Stomach (tissue), 9 donors: Measurements from ENCODE around the gene ANTXR1. TPM values are rescaled to one million over a fixed set of nuclear protein-coding genes. Genes with fewer than 3 reads are reported as not detected.

Experiments used
- DNase-seq, 2 donors: peaks; one replicate each; pipeline versions ENCODE4 v3.0.0 to v3.0.0-alpha.2; 2013 to 2019
- H3K27ac ChIP-seq, 5 donors: fragments of 200-600 bp in 4 of 5; sonication (generic) in 4 of 5; one replicate each; pipeline ENCODE4 v1.5.1; 2013 to 2019; ENCODE audit warnings: mild to moderate bottlenecking in 1 of 5, moderate library complexity in 1 of 5
- H3K27me3 ChIP-seq, 3 donors: fragments of 200-600 bp; sonication (generic); one replicate each; pipeline ENCODE4 v1.5.1; 2017 to 2019; ENCODE audit warnings: mixed run types in 1 of 3
- H3K36me3 ChIP-seq, 4 donors: fragments of 200-600 bp; sonication (generic); 1 replicate in 3 of 4; 2 replicates in 1 of 4; pipeline ENCODE4 v1.5.1; 2016 to 2019
- H3K4me1 ChIP-seq, 4 donors: fragments of 200-600 bp; sonication (generic); one replicate each; pipeline ENCODE4 v1.5.1; 2016 to 2019
- H3K4me3 ChIP-seq, 4 donors: fragments of 200-600 bp; sonication (generic) in 3 of 4; one replicate each; pipeline ENCODE4 v1.5.1; 2016 to 2019; ENCODE audit warnings: mild to moderate bottlenecking in 1 of 4
- H3K9me3 ChIP-seq, 4 donors: fragments of 200-600 bp; sonication (generic); one replicate each; pipeline ENCODE4 v1.5.1; 2016 to 2019
- EP300 ChIP-seq: sonication (generic); formaldehyde crosslinking; IDR thresholded peaks from one replicate; pipeline ENCODE4 v1.6.1; 2017; ENCODE audit warnings: antibody characterized with exemption
- POLR2A ChIP-seq, 4 donors: fragments of 450-650 bp; IDR thresholded peaks; one replicate each; pipeline ENCODE4 v1.6.1; 2016; ENCODE audit warnings: antibody characterized with exemption in 4 of 4, control low read depth in 2 of 4, mild to moderate bottlenecking in 1 of 4, moderate library complexity in 1 of 4
- POLR2AphosphoS5 ChIP-seq, 3 donors: sonication (generic); formaldehyde crosslinking; IDR thresholded peaks; one replicate each; pipeline ENCODE4 v1.6.1; 2016; ENCODE audit warnings: antibody characterized with exemption in 3 of 3
- WGBS, 5 donors: extraction: QIAGEN DNeasy Blood & Tissue Kit in 3 of 5; methylation state at CpG; one replicate each; pipeline versions ENCODE4 v1.1.5 to v1.1.7; 2013 to 2018; 5-methylcytosine and 5-hydroxymethylcytosine counted together
- intact Hi-C: fragments of 100-400 bp; cut with DNase I; formaldehyde crosslinking; loops from one replicate; pipeline ENCODE4 v1.15.1; 2023; ENCODE audit warnings: low total_unique reads
- polyA plus RNA-seq, 3 donors: library from polyadenylated mRNA; stranded (reverse); fragments of 200-250 nt; gene quantifications; one replicate each; pipeline ENCODE4 v1.2.3, GENCODE V29; 2013
- total RNA-seq, 5 donors: library from RNA; depleted of rRNA; stranded (reverse); fragments of >200 nt; gene quantifications; one replicate each; pipeline versions ENCODE4 v1.1.0 to v1.2.3, GENCODE V29; 2014 to 2016
- TF ChIP-seq, protein P1 (sequence below), 7 experiments: fragments of 450-650 bp in 4 of 7; fragments of 200-600 bp in 3 of 7; sonication (generic) in 3 of 7; IDR thresholded peaks; one replicate each; pipeline ENCODE4 v1.5.1; 2016 to 2019; ENCODE audit warnings: antibody characterized with exemption in 7 of 7, control low read depth in 2 of 7, mild to moderate bottlenecking in 1 of 7
- donor health status: healthy with polysubstance abuse.
- donor health status: Bipolar disorder and iron deficiency.
- donor health status: healthy.

The ANTXR1 gene
- total and polyA plus RNA-seq, 8 donors: 5.8 to 32.5 (median 13.7) TPM

GRCh38 chr2:69210385-69210784, 197.4 kb downstream of the ANTXR1 start:
- TF ChIP-seq EP300 (no peak), POLR2A (IDR thresholded peaks at IDR 0.05) (no peak), POLR2AphosphoS5 (IDR thresholded peaks at IDR 0.05) (no peak)
- TF ChIP-seq, protein P1, sequence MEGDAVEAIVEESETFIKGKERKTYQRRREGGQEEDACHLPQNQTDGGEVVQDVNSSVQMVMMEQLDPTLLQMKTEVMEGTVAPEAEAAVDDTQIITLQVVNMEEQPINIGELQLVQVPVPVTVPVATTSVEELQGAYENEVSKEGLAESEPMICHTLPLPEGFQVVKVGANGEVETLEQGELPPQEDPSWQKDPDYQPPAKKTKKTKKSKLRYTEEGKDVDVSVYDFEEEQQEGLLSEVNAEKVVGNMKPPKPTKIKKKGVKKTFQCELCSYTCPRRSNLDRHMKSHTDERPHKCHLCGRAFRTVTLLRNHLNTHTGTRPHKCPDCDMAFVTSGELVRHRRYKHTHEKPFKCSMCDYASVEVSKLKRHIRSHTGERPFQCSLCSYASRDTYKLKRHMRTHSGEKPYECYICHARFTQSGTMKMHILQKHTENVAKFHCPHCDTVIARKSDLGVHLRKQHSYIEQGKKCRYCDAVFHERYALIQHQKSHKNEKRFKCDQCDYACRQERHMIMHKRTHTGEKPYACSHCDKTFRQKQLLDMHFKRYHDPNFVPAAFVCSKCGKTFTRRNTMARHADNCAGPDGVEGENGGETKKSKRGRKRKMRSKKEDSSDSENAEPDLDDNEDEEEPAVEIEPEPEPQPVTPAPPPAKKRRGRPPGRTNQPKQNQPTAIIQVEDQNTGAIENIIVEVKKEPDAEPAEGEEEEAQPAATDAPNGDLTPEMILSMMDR (IDR thresholded peaks at IDR 0.05): no peak
- Histone ChIP-seq H3K4me3 (no peak overlapping the region), H3K27ac (no peak overlapping the region), H3K36me3 (no peaks in the 10 kb centered on the region), H3K4me1 (peaks cover 6 to 13% (median 8%) of the 10 kb centered on the region in 4 donors), H3K9me3 (no peaks in the 10 kb centered on the region), H3K27me3 (no peaks in the 10 kb centered on the region)
- no peak for DNase-seq
- intact Hi-C loops: no loop called here
- 91 to 95% (median 92%) methylated on average over 6 of the region's 6 CpGs for WGBS, 5 donors

DNA sequence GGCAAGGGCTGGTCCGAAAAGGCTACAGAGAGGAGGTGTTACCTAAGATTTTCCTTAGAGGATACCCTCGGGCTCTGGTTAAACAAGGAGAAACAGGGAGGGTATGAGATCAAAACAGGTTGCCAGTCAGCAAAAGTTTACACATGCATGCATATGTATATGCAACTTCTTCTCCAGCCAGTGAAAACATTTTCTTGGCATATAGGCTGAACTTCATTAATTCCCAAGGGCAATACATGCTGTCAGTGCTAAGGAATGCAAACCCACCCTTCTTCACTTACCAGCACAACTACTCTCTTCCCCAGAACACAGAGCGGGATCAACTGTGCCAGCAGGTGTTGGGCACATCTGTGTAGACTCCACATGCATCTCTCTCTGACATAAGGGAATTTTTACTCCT, 198.1 kb downstream of the ANTXR1 start:
- Histone ChIP-seq H3K4me3 (no peak overlapping the region), H3K4me1 (peaks cover 6 to 13% (median 8%) of the 10 kb centered on the region in 4 donors), H3K27me3 (no peaks in the 10 kb centered on the region), H3K9me3 (no peaks in the 10 kb centered on the region), H3K36me3 (no peaks in the 10 kb centered on the region), H3K27ac (no peak overlapping the region)
- intact Hi-C loops: no loop called here
- no peak for DNase-seq
- 89 to 95% (median 93%) methylated on average over 3 of the region's 3 CpGs for WGBS, 5 donors
- TF ChIP-seq EP300 (no peak), POLR2A (IDR thresholded peaks at IDR 0.05) (no peak), POLR2AphosphoS5 (IDR thresholded peaks at IDR 0.05) (no peak)
- TF ChIP-seq, protein P1 (IDR thresholded peaks at IDR 0.05): no peak

DNA sequence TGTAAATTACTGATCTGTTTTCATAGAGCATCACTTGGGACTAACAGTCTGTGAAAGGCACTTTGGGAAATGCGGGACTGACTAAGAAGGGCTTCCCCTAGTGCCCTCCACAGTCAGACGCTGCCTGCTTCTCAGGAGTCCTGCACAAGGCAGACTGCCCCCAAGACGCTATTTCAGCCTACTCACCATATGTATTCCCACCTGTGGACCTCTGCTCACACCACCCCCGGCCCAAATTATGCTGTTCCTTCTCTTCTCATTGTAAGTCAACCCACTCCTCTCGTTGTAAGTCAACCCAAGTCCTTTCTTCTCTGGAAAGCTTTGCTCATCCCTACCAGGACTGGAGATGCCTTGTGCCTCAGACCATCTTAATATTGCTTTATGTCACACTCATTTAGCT, 198.7 kb downstream of the ANTXR1 start:
- 82 to 89% (median 85%) methylated on average over 5 of the region's 5 CpGs for WGBS, 5 donors
- no peaks in the 10 kb centered on the region for H3K9me3 ChIP-seq
- H3K27me3 ChIP-seq: no peaks in the 10 kb centered on the region
- intact Hi-C loops: no loop called here
- H3K4me3 ChIP-seq: no peak overlapping the region
- H3K27ac ChIP-seq: no peak overlapping the region
- TF ChIP-seq, protein P1 (IDR thresholded peaks at IDR 0.05): no peak
- TF ChIP-seq POLR2A (IDR thresholded peaks at IDR 0.05): no peak
- TF ChIP-seq POLR2AphosphoS5 (IDR thresholded peaks at IDR 0.05): no peak
- TF ChIP-seq EP300: no peak
- no peak for DNase-seq
- H3K36me3 ChIP-seq: no peaks in the 10 kb centered on the region
- peaks cover 6 to 13% (median 8%) of the 10 kb centered on the region in 4 donors for H3K4me1 ChIP-seq

DNA sequence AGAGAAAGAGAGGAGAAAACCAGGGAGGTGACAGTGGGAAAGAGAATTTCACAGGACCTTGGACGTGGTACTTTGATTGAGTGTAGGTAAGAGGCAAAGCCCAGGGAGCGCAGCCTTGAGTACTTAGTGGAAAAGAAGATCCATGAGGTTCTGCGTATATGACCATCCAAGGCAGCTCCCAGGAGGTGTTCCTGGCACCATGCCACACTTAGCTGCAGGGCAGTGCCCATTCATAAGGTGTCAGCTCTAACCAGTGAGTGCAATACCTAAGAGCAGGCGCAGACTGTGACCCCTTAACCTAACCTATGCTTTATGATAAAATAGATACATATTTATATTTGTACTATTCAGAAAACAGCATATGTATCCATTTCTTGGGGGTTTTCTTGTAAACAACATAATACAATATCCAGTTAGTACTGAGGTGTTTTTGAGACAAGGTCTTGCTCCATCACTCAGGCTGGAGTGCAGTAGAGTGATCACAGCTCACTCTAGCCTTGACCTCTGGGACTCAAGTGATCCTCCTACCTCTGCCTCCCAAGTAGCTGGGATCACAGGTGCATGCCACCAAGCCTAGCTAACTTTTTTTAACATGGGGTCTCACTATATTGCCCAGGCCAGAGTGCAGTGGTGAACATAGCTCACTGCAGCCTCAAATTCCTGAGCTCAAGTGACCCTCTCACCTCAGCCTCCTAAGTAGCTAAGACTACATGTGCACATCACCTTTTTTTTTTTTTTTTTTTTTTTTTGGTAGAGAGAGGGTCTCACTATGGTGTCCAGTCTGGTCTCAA, 199.5 kb downstream of the ANTXR1 start:
- H3K36me3 ChIP-seq: no peaks in the 10 kb centered on the region
- TF ChIP-seq EP300: no peak
- TF ChIP-seq POLR2AphosphoS5 (IDR thresholded peaks at IDR 0.05): no peak
- TF ChIP-seq, protein P1 (IDR thresholded peaks at IDR 0.05): no peak
- no peak for TF ChIP-seq POLR2A (IDR thresholded peaks at IDR 0.05)
- no peaks in the 10 kb centered on the region for H3K9me3 ChIP-seq
- intact Hi-C loops: no loop called here
- peaks cover 6 to 17% (median 8%) of the 10 kb centered on the region in 4 donors for H3K4me1 ChIP-seq
- 85 to 97% (median 92%) methylated on average over 4 of the region's 4 CpGs for WGBS, 5 donors
- H3K4me3 ChIP-seq: no peak overlapping the region
- H3K27me3 ChIP-seq: no peaks in the 10 kb centered on the region
- H3K27ac ChIP-seq: no peak overlapping the region
- no peak for DNase-seq
